Lung (tissue), 12 donors: ENCODE data around the gene RAB32. TPM values are rescaled to one million over a fixed set of nuclear protein-coding genes. Genes with fewer than 3 reads are reported as not detected.

Source experiments
- ATAC-seq: fragments of 200-7000 bp; cut with Tn5 transposase; one replicate; pipeline ENCODE4 v1.9.1; 2020; ENCODE audit warnings: moderate number of reproducible peaks; ENCODE audit not compliant: insufficient read depth, low FRiP score
- DNase-seq, 3 donors: peaks; one replicate each; pipeline ENCODE4 v3.0.0-alpha.2; 2013 to 2017
- H3K27ac ChIP-seq, 2 donors: one replicate each; pipeline ENCODE4 v1.5.1; 2013; ENCODE audit warnings: mild to moderate bottlenecking in 2 of 2, moderate library complexity in 2 of 2, control low read depth in 1 of 2, inconsistent platforms in 1 of 2, low read depth in 1 of 2, low read length in 1 of 2
- H3K27me3 ChIP-seq, 3 donors: one replicate each; pipeline ENCODE4 v1.5.1; 2013; ENCODE audit warnings: low read length in 2 of 3; ENCODE audit not compliant: control insufficient read depth in 3 of 3, insufficient read depth in 3 of 3
- H3K36me3 ChIP-seq, 4 donors: one replicate each; pipeline ENCODE4 v1.5.1; 2013; ENCODE audit warnings: low read length in 4 of 4, mild to moderate bottlenecking in 1 of 4, moderate library complexity in 1 of 4; ENCODE audit not compliant: control insufficient read depth in 4 of 4, insufficient read depth in 4 of 4
- H3K4me1 ChIP-seq, 5 donors: one replicate each; pipeline ENCODE4 v1.5.1; 2013; ENCODE audit warnings: low read length in 5 of 5, mild to moderate bottlenecking in 2 of 5, moderate library complexity in 1 of 5; ENCODE audit not compliant: control insufficient read depth in 5 of 5, insufficient read depth in 5 of 5
- H3K4me3 ChIP-seq: one replicate; pipeline ENCODE4 v1.5.1; 2013; ENCODE audit warnings: mild to moderate bottlenecking, control low read depth, moderate library complexity
- H3K9ac ChIP-seq, 2 donors: one replicate each; pipeline ENCODE4 v1.5.1; 2013; ENCODE audit warnings: low read length in 2 of 2, control low read depth in 1 of 2; ENCODE audit not compliant: insufficient read depth in 1 of 2
- H3K9me3 ChIP-seq, 4 donors: one replicate each; pipeline ENCODE4 v1.5.1; 2013; ENCODE audit warnings: low read length in 3 of 4, mild to moderate bottlenecking in 1 of 4, moderate library complexity in 1 of 4; ENCODE audit not compliant: control insufficient read depth in 4 of 4, insufficient read depth in 3 of 4
- CTCF ChIP-seq: IDR thresholded peaks from 2 replicates; pipeline ENCODE4 v1.5.1; 2012; ENCODE audit warnings: mild to moderate bottlenecking; ENCODE audit errors: control extremely low read depth, extremely low read depth
- WGBS, 2 donors: extraction: QIAGEN DNeasy Blood & Tissue Kit; methylation state at CpG; one replicate each; pipeline ENCODE4 v1.1.7; 2013; 5-methylcytosine and 5-hydroxymethylcytosine counted together
- polyA plus RNA-seq, 2 donors: library from polyadenylated mRNA; stranded (reverse); fragments of 200-250 nt; gene quantifications; one replicate each; pipeline ENCODE4 v1.2.1, GENCODE V29; 2013
- total RNA-seq, 2 donors: library from RNA; depleted of rRNA in 1 of 2; stranded (reverse); fragments of >200 nt in 1 of 2; gene quantifications; one replicate each; pipeline ENCODE4 v1.2.1, GENCODE V29; 2014 to 2021
- donor health status: control.
- donor health status: control.
- donor health status: Bipolar disorder and iron deficiency.
- donor health status: healthy.
- donor health status: DM: yes; HTN: yes; CAD: no.

The RAB32 gene
- total and polyA plus RNA-seq, 4 donors: 21.3 to 63.2 (median 26.2) TPM

GRCh38 chr6:146515212-146515611 is 28.4 kb upstream of the RAB32 start:
- WGBS, 2 donors: 88 to 94% methylated on average over 7 of the region's 7 CpGs
- Histone ChIP-seq H3K27me3 (no peaks in the 10 kb centered on the region), H3K9me3 (no peaks in the 10 kb centered on the region), H3K27ac (no peak overlapping the region), H3K4me1 (no peaks in the 10 kb centered on the region), H3K36me3 (no peaks in the 10 kb centered on the region), H3K4me3 (no peak overlapping the region), H3K9ac (no peak overlapping the region)
- no peak for DNase-seq
- no peak for ATAC-seq
- no peak for TF ChIP-seq CTCF

DNA sequence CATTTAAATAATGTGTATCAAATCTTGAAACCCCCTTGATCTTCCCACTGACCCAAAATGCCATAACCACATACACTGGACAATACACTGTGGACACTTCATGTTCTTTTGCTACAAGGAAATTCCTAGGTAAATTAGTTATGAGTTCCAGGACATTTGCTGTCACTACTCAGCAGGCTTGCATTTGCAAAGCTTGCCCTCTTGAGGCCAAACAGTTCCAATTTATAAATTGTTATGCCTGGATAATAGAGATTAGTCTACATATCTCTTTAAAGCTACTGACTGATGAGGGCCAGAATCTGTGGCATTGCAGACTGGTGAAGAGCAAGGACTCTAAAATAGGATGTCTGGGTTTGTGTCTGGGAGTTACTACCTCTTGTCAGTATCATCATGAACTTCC is 17.4 kb upstream of the RAB32 start:
- Histone ChIP-seq H3K9me3 (peaks cover 0 to 6% (median 2%) of the 10 kb centered on the region in 4 donors), H3K9ac (no peak overlapping the region), H3K4me1 (no peaks in the 10 kb centered on the region), H3K4me3 (no peak overlapping the region), H3K36me3 (no peaks in the 10 kb centered on the region), H3K27me3 (no peaks in the 10 kb centered on the region), H3K27ac (no peak overlapping the region)
- no peak for DNase-seq
- no peak for TF ChIP-seq CTCF
- ATAC-seq: no peak

DNA sequence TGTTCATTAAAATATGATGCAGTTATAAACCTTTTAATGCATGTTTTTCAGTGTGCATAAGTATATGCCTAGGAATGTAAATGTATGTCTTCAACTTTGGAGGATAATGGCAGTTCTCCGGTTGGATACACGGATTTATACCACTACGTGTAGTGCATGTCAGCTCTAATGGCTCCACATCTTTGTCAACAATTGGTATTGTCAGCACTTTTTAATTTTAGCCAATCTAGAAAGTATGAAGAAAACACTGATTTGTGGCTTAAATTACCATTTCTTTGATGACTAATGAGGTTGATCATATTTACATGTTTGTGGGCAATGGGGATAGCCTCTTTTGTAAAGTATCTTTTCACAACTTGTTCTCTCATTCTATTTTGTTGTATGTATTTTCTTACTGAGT is 10.9 kb upstream of the RAB32 start:
- no peak overlapping the region for H3K27ac ChIP-seq
- 95 to 98% methylated on average over 3 of the region's 3 CpGs for WGBS, 2 donors
- H3K27me3 ChIP-seq: no peaks in the 10 kb centered on the region
- no peak overlapping the region for H3K4me3 ChIP-seq
- DNase-seq (no peak), ATAC-seq (no peak)
- H3K36me3 ChIP-seq: no peaks in the 10 kb centered on the region
- no peaks in the 10 kb centered on the region for H3K9me3 ChIP-seq
- H3K9ac ChIP-seq: no peak overlapping the region
- no peaks in the 10 kb centered on the region for H3K4me1 ChIP-seq
- no peak for TF ChIP-seq CTCF

- Histone ChIP-seq H3K4me3 (peak overlapping the region; percentile 44), H3K9me3 (no peaks in the 10 kb centered on the region), H3K27me3 (no peaks in the 10 kb centered on the region), H3K9ac (peak overlapping the region; percentile 46 to 57), H3K27ac (peak overlapping the region; percentile 96 to 97), H3K36me3 (peaks cover 0 to 3% (median 0%) of the 10 kb centered on the region in 4 donors), H3K4me1 (peaks cover 4 to 28% (median 6%) of the 10 kb centered on the region in 5 donors)
- WGBS, 2 donors: 61% methylated on average over 9 of the region's 9 CpGs
- no peak for TF ChIP-seq CTCF
- ATAC-seq (no peak), DNase-seq (peak in 1 of 3 donors; percentile 40)
Observed at GRCh38 chr6:146542881-146543210, 787 bp upstream of the RAB32 start.
